HG02571 (cell line): ENCODE data around the gene TAX1BP3.
A peak's percentile ranks its signal among the peaks of the same experiment; 100 is the strongest.

Experiments used
- ATAC-seq: cut with Tn5 transposase; IDR thresholded peaks from one replicate; pipeline ENCODE4 v1.9.1; 2021; ENCODE audit warnings: mild to moderate bottlenecking, moderate library complexity; ENCODE audit not compliant: unreplicated experiment

The TAX1BP3 gene

GRCh38 chr17:3688852-3689261 lies 20.5 kb upstream of the TAX1BP3 start:
- ATAC-seq, result no peak

- ATAC-seq, result no peak
These were observed 19.7 kb upstream of the TAX1BP3 start for GRCh38 chr17:3688027-3688553.

GRCh38 chr17:3685174-3685573 lies 16.8 kb upstream of the TAX1BP3 start:
- no peak for ATAC-seq

- no peak for ATAC-seq
These were observed 14.7 kb upstream of the TAX1BP3 start for GRCh38 chr17:3683054-3683511.

- no peak for ATAC-seq
These were observed 13.7 kb upstream of the TAX1BP3 start for GRCh38 chr17:3682033-3682432.

GRCh38 chr17:3681565-3681964 lies 13.2 kb upstream of the TAX1BP3 start:
- ATAC-seq, result no peak

- ATAC-seq, result no peak
These were observed 12.7 kb upstream of the TAX1BP3 start for GRCh38 chr17:3681057-3681456.

- no peak for ATAC-seq
These were observed 11.3 kb upstream of the TAX1BP3 start for GRCh38 chr17:3679531-3680126.

GRCh38 chr17:3678821-3679530 lies 10.6 kb upstream of the TAX1BP3 start:
- no peak for ATAC-seq

- ATAC-seq, result no peak
These were observed 9.9 kb upstream of the TAX1BP3 start for GRCh38 chr17:3678095-3678820.

GRCh38 chr17:3675886-3676285 lies 7.5 kb upstream of the TAX1BP3 start:
- ATAC-seq, result no peak

- no peak for ATAC-seq
These were observed 4.2 kb upstream of the TAX1BP3 start for GRCh38 chr17:3672571-3672970.

GRCh38 chr17:3669548-3669947 lies 1.2 kb upstream of the TAX1BP3 start:
- no peak for ATAC-seq

GRCh38 chr17:3669085-3669347 lies 638 bp upstream of the TAX1BP3 start:
- peak; percentile 5 for ATAC-seq

- ATAC-seq, result peak; percentile 27
These were observed 756 bp downstream of the TAX1BP3 start for GRCh38 chr17:3667366-3668278.

GRCh38 chr17:3666516-3666915 lies 1.9 kb downstream of the TAX1BP3 start:
- no peak for ATAC-seq

- ATAC-seq, result no peak
These were observed 2.5 kb downstream of the TAX1BP3 start for GRCh38 chr17:3665834-3666233.

GRCh38 chr17:3663102-3664011 lies 5.0 kb downstream of the TAX1BP3 start:
- ATAC-seq, result no peak

GRCh38 chr17:3660311-3660891 lies 8.0 kb downstream of the TAX1BP3 start:
- ATAC-seq, result no peak
